CD1c-positive myeloid dendritic cell (primary cell): ENCODE results near the gene DSCAML1.

Experiments
- DNase-seq: peaks from one replicate; pipeline ENCODE4 v3.0.0-alpha.2; 2016; ENCODE audit errors: extremely low spot score

The DSCAML1 gene

DNA sequence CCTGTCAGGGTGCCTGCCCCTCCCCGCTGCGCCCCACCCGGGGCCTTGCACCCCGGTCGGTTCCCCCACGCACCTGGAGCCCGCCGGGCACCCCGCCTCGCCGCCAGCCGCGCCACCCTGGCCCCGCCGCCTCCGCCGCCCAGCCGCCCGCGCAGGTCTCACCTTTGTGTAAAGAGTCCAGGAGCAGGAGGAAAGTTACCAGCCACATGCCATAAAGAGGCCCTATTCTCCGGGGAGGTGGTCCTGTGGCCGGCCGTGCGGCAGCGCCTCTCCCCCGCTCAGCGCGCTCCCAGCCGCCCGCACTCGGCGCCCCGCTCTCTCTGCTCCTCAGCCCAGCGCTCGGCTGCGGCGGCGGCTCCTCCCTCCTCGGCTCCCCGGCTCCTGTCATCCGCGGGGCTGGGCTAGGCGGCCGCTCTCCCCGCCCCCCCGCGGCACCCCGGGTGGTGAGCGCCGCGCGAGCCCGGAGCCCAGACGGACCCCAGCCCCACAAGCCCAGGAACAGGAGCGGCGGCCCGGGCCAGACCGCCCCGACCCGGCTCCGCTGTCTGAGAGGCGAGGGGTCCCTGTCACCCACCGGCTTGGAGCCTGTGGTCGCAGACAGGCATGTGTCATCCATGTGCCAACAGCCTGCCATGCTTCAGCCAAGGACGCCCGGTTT lies at the start of gene DSCAML1:
TSS of gene DSCAML1 (minus strand) at position 345 of the 658 bp plus-strand sequence. CDS start at position 208, 137 bp downstream.
- DNase-seq = no peak

GRCh38 chr11:117843666-117844484 lies 46.9 kb upstream of the DSCAML1 start:
- peak; percentile 80 for DNase-seq

DNA sequence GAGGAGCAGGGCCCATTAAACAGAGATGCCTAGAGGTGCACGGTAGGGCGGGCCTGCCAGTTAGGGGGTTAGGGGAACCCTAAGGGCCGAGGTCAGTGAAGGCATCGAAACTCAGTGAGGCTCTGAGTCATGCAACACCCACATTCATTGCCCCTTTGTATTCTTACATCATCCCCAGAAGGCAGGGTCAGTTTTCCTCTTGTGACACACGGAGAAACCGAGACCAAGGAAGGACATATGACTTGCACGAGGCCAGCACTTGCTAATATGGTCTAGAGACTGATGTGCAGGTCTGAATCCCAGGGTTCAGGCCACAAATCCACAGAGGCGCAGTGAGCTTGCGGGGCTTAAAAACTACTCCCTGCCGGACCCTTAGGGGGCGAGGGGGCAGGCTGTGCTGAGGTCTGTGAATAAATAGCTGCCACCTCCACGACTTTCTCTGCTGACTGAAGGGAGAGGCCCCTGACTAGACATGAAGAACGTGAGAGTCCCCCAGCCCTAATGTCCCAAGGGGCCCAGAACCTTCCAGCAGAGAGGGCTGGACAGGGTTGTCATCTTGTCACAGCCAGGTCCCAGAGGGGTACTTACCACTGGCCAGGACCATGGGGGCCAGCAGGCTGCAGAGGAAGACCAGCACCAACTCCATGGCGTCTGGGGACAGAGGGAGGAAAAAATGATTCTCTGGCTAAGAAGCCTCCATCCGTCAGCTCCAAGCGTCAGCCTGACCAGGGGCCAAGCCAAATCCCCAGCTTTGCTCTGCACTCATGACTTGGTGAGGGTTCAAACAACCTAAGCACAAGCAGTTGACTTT lies 45.3 kb upstream of the DSCAML1 start:
- DNase-seq = peak; percentile 89

- no peak for DNase-seq
These were observed 44.6 kb upstream of the DSCAML1 start for GRCh38 chr11:117841551-117842031.

GRCh38 chr11:117840881-117841550 lies 44.0 kb upstream of the DSCAML1 start:
- DNase-seq = peak; percentile 40

GRCh38 chr11:117839936-117840813 lies 43.2 kb upstream of the DSCAML1 start:
- DNase-seq = no peak

DNA sequence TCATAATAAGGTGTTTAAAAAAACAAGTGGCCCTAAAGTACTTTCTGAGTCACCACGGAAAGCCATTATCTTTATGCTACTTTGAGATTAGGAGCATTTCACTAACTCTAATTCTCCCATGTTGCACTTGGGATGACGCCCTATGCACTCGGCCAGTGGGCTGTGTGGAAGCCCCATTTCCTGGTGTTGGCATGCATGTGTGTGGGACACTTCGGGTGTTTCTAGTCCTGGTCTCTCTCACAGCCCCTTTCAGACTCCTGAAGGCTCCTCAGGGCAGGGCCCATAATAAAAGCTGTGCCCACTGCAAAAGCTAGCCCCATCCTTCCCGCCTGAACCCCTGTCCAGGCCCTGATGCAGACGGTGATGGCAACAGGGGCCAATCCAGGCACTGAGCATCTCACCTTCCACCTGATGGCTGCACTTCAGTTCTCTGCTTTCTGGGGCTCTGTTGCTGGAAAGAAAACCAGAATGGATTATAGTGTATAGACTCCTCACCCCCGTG lies 42.4 kb upstream of the DSCAML1 start:
- no peak for DNase-seq

DNA sequence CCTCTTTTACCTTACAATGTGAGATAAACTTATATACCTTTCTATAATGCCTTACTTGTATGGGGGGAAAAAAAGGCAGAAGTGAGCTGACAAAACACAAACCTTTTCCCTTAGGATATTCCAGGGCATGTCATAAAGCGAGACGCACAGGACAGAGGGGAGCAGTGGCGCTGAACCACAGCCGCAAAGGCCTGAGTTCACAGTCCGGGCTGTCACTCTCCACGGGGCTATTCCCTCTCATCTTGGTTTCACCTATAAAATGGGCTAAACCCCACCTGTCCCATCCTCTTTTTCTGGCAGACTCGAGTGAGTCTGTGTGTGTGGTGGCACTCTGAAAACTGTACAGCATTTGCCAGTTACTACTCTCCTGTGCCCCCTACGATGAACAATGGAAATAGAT lies 41.9 kb upstream of the DSCAML1 start:
- DNase-seq = no peak

- no peak for DNase-seq
These were observed 40.8 kb upstream of the DSCAML1 start for GRCh38 chr11:117837791-117838190.

DNA sequence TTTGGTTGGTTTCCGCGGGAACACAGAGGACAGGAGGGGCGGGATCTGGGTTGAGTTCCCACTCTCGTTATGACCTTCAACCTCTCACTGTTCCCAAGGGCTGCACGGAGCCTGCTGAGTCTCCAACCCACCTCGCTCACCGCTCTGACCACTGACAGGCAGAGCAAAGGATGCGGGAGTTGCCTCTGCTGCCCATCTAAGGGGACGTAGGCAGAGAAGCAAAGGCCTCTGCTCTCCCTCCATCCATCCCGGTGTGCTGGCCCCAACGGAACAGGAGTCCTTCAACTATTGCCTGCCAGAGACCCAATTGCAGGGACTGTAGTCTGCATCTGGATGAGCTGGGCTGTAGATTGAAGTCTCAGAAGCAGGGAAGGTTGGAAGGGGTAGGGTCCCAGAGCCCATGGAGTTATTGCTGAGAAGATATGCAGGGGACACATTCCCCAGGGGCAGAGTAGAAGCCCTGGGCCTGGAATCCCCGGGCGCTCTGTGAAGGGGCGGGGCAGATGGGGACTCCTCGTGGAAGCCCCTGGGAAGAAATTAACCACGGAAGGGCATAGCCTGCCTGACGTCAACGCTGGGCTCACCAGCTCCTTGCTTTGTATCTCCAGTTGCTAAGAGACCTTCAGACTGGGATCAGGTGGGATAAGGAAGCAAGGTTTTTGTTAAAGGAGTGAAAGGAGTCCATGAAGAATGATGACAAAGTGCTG lies 40.2 kb upstream of the DSCAML1 start:
- DNase-seq = peak; percentile 7

GRCh38 chr11:117836077-117836960 lies 39.3 kb upstream of the DSCAML1 start:
- peak; percentile 48 for DNase-seq

DNA sequence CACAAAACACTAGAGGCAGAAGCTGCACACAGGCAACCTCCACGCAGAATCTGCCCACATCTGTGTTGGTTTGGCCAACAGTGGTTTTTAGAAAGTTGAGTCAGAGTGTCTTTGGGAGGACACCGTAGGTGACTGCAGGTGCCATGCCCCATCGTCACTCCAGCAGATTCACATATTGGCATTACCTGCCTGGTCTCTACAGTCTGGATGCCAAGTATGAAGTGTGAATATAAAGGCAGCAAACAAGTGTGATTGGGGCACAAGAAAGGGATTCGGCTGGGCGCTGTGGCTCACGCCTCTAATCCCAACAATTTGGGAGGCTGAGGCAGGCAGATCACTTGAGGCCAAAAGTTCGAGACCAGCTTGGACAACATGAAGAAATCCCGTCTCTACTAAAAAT lies 38.6 kb upstream of the DSCAML1 start:
- DNase-seq = no peak

DNA sequence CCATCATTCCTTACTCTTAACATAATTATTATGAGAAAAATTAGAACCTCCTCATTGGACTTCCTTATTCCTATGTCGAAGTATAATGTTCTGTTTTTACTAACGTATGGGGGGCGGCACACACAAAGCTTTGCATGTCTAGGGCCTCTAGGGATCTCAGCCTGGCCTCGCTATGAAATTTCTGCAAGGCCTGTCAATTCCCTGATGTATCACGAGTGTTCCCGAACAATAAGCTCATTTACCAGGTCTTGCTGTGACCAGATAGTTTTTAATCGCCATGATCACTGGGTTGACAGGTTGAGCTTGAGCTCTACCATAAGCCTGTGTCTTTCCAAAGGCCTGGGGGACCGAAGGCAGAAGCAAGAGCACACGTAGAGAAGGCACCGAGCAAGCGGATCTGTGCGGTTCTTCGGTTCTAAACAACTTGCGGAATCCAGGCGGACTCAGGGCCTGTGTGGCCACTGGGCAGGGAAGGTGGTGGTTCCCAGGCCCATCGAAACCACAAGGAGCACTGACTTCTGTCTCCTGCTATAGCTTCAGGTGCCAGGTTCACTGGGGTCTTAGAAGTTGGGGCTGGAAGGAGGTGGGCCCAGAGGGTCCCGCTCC lies 37.9 kb upstream of the DSCAML1 start:
- no peak for DNase-seq

DNA sequence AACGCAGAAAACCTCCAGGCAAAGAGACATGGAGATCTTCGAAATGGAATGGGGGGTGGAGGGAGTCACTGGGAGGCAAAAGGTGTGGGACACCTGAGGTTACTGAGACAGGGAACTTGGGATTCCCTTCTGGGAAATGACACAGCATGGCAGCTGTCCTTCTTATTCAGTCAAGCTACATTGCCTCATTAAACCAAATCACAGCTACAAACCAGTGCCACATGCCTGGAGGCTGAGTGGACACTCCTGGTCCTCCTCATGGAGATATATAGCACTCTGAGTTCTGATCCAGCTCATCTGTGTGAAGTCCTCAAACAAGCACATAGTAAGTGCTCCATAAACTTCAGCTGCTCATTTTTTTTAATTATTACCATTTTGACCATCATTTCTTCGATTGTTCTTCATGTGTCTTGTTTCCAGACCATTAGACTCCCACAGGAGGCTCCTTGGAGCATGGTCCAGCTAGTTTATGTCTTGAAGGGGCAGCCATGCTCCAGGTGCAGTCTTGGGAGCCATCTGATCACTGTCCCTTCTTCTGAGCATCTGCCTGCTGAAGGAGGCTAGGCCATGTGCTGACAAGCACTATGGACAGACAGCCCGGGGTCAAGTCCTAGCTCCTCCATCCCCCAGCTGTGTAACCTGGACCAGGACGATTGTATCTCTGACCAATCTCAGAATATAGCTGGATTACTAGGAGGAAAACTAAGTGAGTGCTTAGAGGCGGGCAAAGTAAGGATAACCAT lies 37.2 kb upstream of the DSCAML1 start:
- DNase-seq = no peak

DNA sequence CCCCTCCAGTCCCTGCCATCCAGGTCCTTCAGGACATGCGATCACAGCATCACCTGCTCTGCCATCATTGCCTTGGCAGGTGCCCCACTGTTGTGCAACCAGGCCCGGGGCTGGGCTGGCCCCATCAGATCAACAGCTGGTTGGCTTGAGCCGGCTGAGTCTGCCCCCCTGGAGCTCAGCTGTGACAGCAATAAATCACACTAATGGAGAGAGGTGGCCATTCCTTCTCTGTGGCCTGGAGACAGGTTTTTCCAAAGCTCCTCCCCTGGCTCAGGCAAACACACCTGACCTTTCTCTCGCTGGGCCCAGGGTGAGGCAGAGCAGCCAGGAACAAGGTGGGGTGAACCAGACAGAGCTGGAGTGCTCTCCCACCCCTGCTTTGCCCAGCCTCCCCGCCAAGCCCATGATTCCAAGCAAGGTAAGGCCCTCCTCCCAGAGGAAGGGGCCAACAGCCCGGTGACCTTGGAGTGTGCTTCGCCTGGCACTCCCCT lies 36.4 kb upstream of the DSCAML1 start:
- DNase-seq = no peak

GRCh38 chr11:117832511-117832910 lies 35.5 kb upstream of the DSCAML1 start:
- no peak for DNase-seq

DNA sequence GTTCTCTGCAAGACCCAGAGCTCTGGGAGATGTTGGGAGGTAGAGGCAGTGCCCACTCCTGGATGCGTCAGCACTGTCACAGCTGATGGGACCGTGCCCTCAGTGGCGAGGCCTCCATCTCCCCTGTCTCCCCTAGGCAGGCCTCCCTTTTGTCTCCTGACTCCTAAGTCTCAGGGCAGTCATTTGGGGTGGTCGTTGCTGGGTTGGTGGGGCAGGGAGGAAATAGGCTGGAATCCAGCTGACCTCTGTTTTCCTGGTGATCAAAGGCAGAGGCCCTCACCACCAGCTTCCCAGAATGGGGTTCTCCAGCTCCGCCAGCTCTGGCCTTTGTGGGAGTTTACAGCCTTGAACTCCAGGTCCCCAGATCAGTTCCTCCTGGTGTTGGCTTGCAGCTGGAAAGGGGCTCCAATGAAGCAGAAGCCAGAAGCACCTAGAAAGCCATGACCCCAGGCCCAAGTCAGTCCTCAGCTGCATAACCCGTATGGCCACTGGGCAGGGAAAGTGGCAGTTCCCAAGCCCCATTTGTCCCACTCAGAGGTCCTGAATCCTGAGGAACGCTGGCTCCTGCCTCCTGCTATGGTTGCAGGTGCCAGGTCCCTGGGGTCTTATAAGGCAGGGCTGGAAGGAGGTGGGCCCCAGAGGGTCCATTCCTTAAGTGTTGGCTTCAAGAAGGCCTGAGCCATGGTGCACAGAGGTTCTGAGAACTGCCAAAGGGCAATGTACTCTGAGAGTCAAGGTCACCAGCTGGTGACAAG lies 34.8 kb upstream of the DSCAML1 start:
- no peak for DNase-seq
